ENCODE results near the gene GPR27.

Gene GPR27

DNA sequence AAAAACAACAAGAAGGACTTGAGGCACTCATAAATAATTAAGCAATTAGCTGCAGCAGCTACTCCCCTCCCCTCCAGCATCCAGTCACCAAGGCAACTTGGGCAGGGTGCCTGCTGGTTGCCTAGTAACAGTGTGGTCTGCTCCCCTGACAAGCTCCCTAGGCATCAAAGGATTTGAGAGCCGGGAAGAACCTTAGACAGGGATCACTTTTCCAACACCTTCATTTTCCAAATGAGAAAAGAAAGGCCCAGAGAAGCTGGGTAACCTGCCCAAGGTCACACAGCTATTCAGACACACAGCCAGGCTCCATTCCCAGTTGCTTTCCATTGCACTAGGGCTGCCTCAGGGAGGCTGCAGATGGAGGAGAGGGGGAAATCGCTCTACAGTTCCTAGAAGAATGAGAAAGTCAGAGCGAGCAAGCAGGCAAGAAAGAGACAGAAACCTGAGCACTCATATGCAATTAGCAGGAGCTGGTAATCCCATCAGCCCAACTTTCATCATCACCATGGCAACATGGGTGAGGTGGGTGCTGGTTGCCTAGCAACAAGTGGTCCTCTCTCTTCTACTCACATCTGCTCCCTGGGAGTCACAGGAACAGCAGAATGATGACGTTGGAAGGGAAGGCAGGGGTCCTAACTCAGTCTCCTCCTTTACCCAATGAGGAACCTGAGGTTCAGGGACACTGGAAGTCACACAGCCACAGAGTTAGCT lies 24.9 kb upstream of the GPR27 start:
- peaks cover 7% of the 10 kb centered on the region; the same call in 1 of the 2 replicates for H3K79me2 ChIP-seq (ENCODE audit: insufficient read depth, low read length)
- no peaks in the 10 kb centered on the region for H3K27me3 ChIP-seq (ENCODE audit: insufficient read depth, low read length, poor library complexity, severe bottlenecking)
- H3K9me2 ChIP-seq (replicated peaks; ENCODE audit: low read depth, low read length): no peaks in the 10 kb centered on the region
- H3K9me3 ChIP-seq (ENCODE audit: insufficient read depth, low read depth, low read length): no peaks in the 10 kb centered on the region
- TF ChIP-seq, protein P1, sequence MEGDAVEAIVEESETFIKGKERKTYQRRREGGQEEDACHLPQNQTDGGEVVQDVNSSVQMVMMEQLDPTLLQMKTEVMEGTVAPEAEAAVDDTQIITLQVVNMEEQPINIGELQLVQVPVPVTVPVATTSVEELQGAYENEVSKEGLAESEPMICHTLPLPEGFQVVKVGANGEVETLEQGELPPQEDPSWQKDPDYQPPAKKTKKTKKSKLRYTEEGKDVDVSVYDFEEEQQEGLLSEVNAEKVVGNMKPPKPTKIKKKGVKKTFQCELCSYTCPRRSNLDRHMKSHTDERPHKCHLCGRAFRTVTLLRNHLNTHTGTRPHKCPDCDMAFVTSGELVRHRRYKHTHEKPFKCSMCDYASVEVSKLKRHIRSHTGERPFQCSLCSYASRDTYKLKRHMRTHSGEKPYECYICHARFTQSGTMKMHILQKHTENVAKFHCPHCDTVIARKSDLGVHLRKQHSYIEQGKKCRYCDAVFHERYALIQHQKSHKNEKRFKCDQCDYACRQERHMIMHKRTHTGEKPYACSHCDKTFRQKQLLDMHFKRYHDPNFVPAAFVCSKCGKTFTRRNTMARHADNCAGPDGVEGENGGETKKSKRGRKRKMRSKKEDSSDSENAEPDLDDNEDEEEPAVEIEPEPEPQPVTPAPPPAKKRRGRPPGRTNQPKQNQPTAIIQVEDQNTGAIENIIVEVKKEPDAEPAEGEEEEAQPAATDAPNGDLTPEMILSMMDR (conservative IDR thresholded peaks at IDR 0.05; ENCODE audit: low read length): no peak
- TF ChIP-seq EZH2phosphoT487 (IDR thresholded peaks at IDR 0.05; ENCODE audit: borderline replicate concordance): no peak
- no peak overlapping the region for H3K4me3 ChIP-seq (ENCODE audit: low read length, poor library complexity, severe bottlenecking)
- no peak overlapping the region for H3K9ac ChIP-seq (ENCODE audit: low read depth, low read length, poor library complexity, severe bottlenecking)
- no peaks in the 10 kb centered on the region for H4K20me1 ChIP-seq (ENCODE audit: insufficient read depth, low read length, poor library complexity, severe bottlenecking)
- no peak overlapping the region for H3K4me2 ChIP-seq (ENCODE audit: low read depth, low read length, poor library complexity, severe bottlenecking)
- H2AFZ ChIP-seq (ENCODE audit: low read length): no peak overlapping the region
- H3F3A ChIP-seq (ENCODE audit: low read depth): peaks cover 4% of the 10 kb centered on the region; the same call in 1 of the 2 replicates
- no peaks in the 10 kb centered on the region for H3K36me3 ChIP-seq (ENCODE audit: insufficient read depth, low read length)
- peaks cover 22% of the 10 kb centered on the region for H3K4me1 ChIP-seq (ENCODE audit: insufficient read depth, low read length, poor library complexity, severe bottlenecking)

DNA sequence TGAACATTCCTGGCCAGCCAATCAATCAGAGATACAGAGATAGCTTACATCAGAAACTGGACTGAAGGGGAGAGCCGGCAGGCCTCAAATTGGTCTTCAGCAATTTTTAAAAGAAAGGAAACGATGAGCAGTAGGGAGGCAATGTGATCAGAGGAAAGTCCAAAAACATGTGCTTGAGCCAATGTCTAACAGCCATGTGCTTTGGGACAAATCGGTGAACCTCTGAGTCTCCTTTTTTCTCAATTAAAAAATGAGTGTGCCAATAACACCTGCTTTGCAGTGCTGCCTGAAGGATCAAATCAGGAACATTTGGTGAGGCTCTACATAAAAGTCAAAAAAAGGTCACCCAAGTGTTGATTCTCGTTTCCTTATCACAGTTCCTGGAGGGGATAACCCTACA lies 21.0 kb upstream of the GPR27 start:
- H3K36me3 ChIP-seq (ENCODE audit: insufficient read depth, low read length): no peaks in the 10 kb centered on the region
- no peak overlapping the region for H3K4me3 ChIP-seq (ENCODE audit: low read length, poor library complexity, severe bottlenecking)
- H4K20me1 ChIP-seq (ENCODE audit: insufficient read depth, low read length, poor library complexity, severe bottlenecking): no peaks in the 10 kb centered on the region
- peaks cover 3% of the 10 kb centered on the region for H3K4me1 ChIP-seq (ENCODE audit: insufficient read depth, low read length, poor library complexity, severe bottlenecking)
- TF ChIP-seq, protein P1 (conservative IDR thresholded peaks at IDR 0.05; ENCODE audit: low read length): no peak
- no peak for TF ChIP-seq EZH2phosphoT487 (IDR thresholded peaks at IDR 0.05; ENCODE audit: borderline replicate concordance)
- H3K9ac ChIP-seq (ENCODE audit: low read depth, low read length, poor library complexity, severe bottlenecking): no peak overlapping the region
- no peaks in the 10 kb centered on the region for H3K9me3 ChIP-seq (ENCODE audit: insufficient read depth, low read depth, low read length)
- H3K9me2 ChIP-seq (replicated peaks; ENCODE audit: low read depth, low read length): no peaks in the 10 kb centered on the region
- H2AFZ ChIP-seq (ENCODE audit: low read length): no peak overlapping the region
- peaks cover 7% of the 10 kb centered on the region for H3K27me3 ChIP-seq (ENCODE audit: insufficient read depth, low read length, poor library complexity, severe bottlenecking)
- no peaks in the 10 kb centered on the region for H3F3A ChIP-seq (ENCODE audit: low read depth)
- no peaks in the 10 kb centered on the region for H3K79me2 ChIP-seq (ENCODE audit: insufficient read depth, low read length)
- no peak overlapping the region for H3K4me2 ChIP-seq (ENCODE audit: low read depth, low read length, poor library complexity, severe bottlenecking)

DNA sequence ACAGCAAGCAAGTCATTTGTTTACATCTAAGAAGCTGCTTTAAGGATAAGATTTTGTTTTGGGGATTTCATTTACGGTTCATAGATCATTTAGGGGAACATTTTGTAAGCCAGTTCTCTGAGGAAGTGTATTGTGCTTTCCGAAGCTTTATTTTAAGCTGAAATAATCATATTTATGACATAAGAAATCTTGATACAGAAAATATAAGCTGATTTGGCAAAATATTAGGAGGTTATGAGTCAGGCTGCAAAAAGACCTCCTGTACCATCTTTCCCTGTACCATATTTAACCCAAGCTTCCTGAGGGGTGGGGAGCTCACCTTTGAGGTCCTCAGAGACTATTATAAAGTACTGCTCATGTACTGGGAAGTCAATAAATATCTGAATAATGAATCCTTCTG lies 20.3 kb upstream of the GPR27 start:
- no peak overlapping the region for H2AFZ ChIP-seq (ENCODE audit: low read length)
- H3K4me1 ChIP-seq (ENCODE audit: insufficient read depth, low read length, poor library complexity, severe bottlenecking): peaks cover 3% of the 10 kb centered on the region
- H3K9me2 ChIP-seq (replicated peaks; ENCODE audit: low read depth, low read length): no peaks in the 10 kb centered on the region
- no peaks in the 10 kb centered on the region for H3K79me2 ChIP-seq (ENCODE audit: insufficient read depth, low read length)
- H3K36me3 ChIP-seq (ENCODE audit: insufficient read depth, low read length): no peaks in the 10 kb centered on the region
- no peaks in the 10 kb centered on the region for H3K9me3 ChIP-seq (ENCODE audit: insufficient read depth, low read depth, low read length)
- H3K4me2 ChIP-seq (ENCODE audit: low read depth, low read length, poor library complexity, severe bottlenecking): no peak overlapping the region
- no peak overlapping the region for H3K4me3 ChIP-seq (ENCODE audit: low read length, poor library complexity, severe bottlenecking)
- H3F3A ChIP-seq (ENCODE audit: low read depth): no peaks in the 10 kb centered on the region
- no peaks in the 10 kb centered on the region for H4K20me1 ChIP-seq (ENCODE audit: insufficient read depth, low read length, poor library complexity, severe bottlenecking)
- TF ChIP-seq EZH2phosphoT487 (IDR thresholded peaks at IDR 0.05; ENCODE audit: borderline replicate concordance): no peak
- TF ChIP-seq, protein P1 (conservative IDR thresholded peaks at IDR 0.05; ENCODE audit: low read length): no peak
- H3K9ac ChIP-seq (ENCODE audit: low read depth, low read length, poor library complexity, severe bottlenecking): no peak overlapping the region
- peaks cover 7% of the 10 kb centered on the region for H3K27me3 ChIP-seq (ENCODE audit: insufficient read depth, low read length, poor library complexity, severe bottlenecking)
